HTR-8/SVneo (cell line): ENCODE results near the gene ANKS1A.

Source experiments
- DNase-seq: peaks from one replicate; pipeline ENCODE4 v3.0.0; 2011; ENCODE audit warnings: low spot score, mixed read lengths; ENCODE audit not compliant: insufficient read length
- FAIRE-seq: peaks from 2 replicates; lab custom pipeline; 2011; peaks lifted over from hg19 to GRCh38; lab: Jason Lieb, UNC

The ANKS1A gene

GRCh38 chr6:34953061-34954025 is 64.3 kb downstream of the ANKS1A start:
- no peak for FAIRE-seq

GRCh38 chr6:34955442-34955841 is 66.4 kb downstream of the ANKS1A start:
- DNase-seq: no peak
- no peak for FAIRE-seq

More at GRCh38 chr6:34953061-34954025, 64.3 kb downstream of the ANKS1A start:
- peak; percentile 21 for DNase-seq

GRCh38 chr6:34957231-34957783 is 68.3 kb downstream of the ANKS1A start:
- DNase-seq (no peak), FAIRE-seq (no peak)

- DNase-seq: no peak
- no peak for FAIRE-seq
These were observed 69.7 kb downstream of the ANKS1A start for GRCh38 chr6:34958734-34959133.

GRCh38 chr6:34959224-34959623 is 70.2 kb downstream of the ANKS1A start:
- no peak for FAIRE-seq
- no peak for DNase-seq

GRCh38 chr6:34961082-34961481 is 72.0 kb downstream of the ANKS1A start:
- DNase-seq (no peak), FAIRE-seq (no peak)

GRCh38 chr6:34961574-34961973 is 72.5 kb downstream of the ANKS1A start:
- FAIRE-seq (no peak), DNase-seq (no peak)

GRCh38 chr6:34964564-34964963 is 75.5 kb downstream of the ANKS1A start:
- no peak for FAIRE-seq
- DNase-seq: no peak

- no peak for FAIRE-seq
These were observed 78.4 kb downstream of the ANKS1A start for GRCh38 chr6:34967461-34967860.

GRCh38 chr6:34969662-34970265 is 80.7 kb downstream of the ANKS1A start:
- DNase-seq (no peak), FAIRE-seq (no peak)

More at GRCh38 chr6:34967461-34967860, 78.4 kb downstream of the ANKS1A start:
- DNase-seq: no peak

- DNase-seq: no peak
- no peak for FAIRE-seq
These were observed 81.4 kb downstream of the ANKS1A start for GRCh38 chr6:34970488-34970887.

GRCh38 chr6:34970957-34971356 is 81.9 kb downstream of the ANKS1A start:
- DNase-seq (no peak), FAIRE-seq (no peak)

GRCh38 chr6:34973547-34974248 is 84.6 kb downstream of the ANKS1A start:
- no peak for DNase-seq
- FAIRE-seq: no peak

GRCh38 chr6:34974249-34974642 is 85.2 kb downstream of the ANKS1A start:
- no peak for DNase-seq
- FAIRE-seq: no peak

GRCh38 chr6:34976239-34976638 is 87.2 kb downstream of the ANKS1A start:
- no peak for FAIRE-seq
- DNase-seq: no peak

- no peak for FAIRE-seq
- DNase-seq: no peak
These were observed 90.2 kb downstream of the ANKS1A start for GRCh38 chr6:34979218-34979617.

GRCh38 chr6:34979994-34980393 is 90.9 kb downstream of the ANKS1A start:
- FAIRE-seq (no peak), DNase-seq (no peak)

- DNase-seq: no peak
- no peak for FAIRE-seq
These were observed 92.3 kb downstream of the ANKS1A start for GRCh38 chr6:34981366-34981765.

GRCh38 chr6:34981951-34982350 is 92.9 kb downstream of the ANKS1A start:
- DNase-seq (no peak), FAIRE-seq (no peak)

- DNase-seq: peak; percentile 27
- FAIRE-seq: peak; percentile 54
These were observed 93.4 kb downstream of the ANKS1A start for GRCh38 chr6:34982424-34982852.
